OCI-LY1 (cell line): ENCODE results near the gene CDH13.

ENCODE experiments used
- CTCF ChIP-seq: fragments of 200-600 bp; sonication (generic), shearing (Covaris generic); IDR thresholded peaks from 2 replicates; pipeline ENCODE4 v1.5.1; 2017; ENCODE audit warnings: mild to moderate bottlenecking, antibody characterized with exemption, low read length, moderate library complexity, mixed read lengths
- EZH2 ChIP-seq: fragments of 200-600 bp; sonication (generic), shearing (Covaris generic); IDR thresholded peaks from 2 replicates; pipeline ENCODE4 v1.8.0; 2017; ENCODE audit warnings: borderline replicate concordance, mixed run types, mild to moderate bottlenecking, antibody characterized with exemption, low read length, moderate library complexity, mixed read lengths

GRCh38 chr16:83443972-83444371, 817.2 kb downstream of the CDH13 start:
- TF ChIP-seq CTCF (no peak), EZH2 (no peak)
